Neural progenitor cell (in vitro differentiated cells): Measurements from ENCODE around the gene NOXRED1. TPM values are rescaled to one million over a fixed set of nuclear protein-coding genes. Genes with fewer than 3 reads are reported as not detected.

Experiments
- DNase-seq: peaks from one replicate; pipeline ENCODE4 v3.0.0-alpha.2; 2016; ENCODE audit warnings: low spot score
- H2AFZ ChIP-seq: fragments of 200-600 bp; sonication (generic); replicated peaks from 2 replicates; pipeline ENCODE4 v1.6.1; 2016; ENCODE audit warnings: antibody characterized with exemption
- H3F3A ChIP-seq: fragments of 200-600 bp; sonication (generic); 2 replicates; pipeline ENCODE4 v1.6.1; 2016; ENCODE audit warnings: antibody characterized with exemption, low read depth
- H3K27ac ChIP-seq: fragments of 200-600 bp; sonication (generic); 2 replicates; pipeline ENCODE4 v1.5.1; 2016; ENCODE audit warnings: mild to moderate bottlenecking
- H3K27me3 ChIP-seq: fragments of 200-600 bp; sonication (generic); 2 replicates; pipeline ENCODE4 v1.6.1; 2016; ENCODE audit warnings: mild to moderate bottlenecking, moderate library complexity
- H3K36me3 ChIP-seq: fragments of 200-600 bp; sonication (generic); 2 replicates; pipeline ENCODE4 v1.5.1; 2016
- H3K4me1 ChIP-seq: fragments of 200-600 bp; sonication (generic); 2 replicates; pipeline ENCODE4 v1.6.1; 2016; ENCODE audit warnings: mixed run types
- H3K4me2 ChIP-seq: fragments of 200-600 bp; sonication (generic); 2 replicates; pipeline ENCODE4 v1.6.1; 2016
- H3K4me3 ChIP-seq: fragments of 200-600 bp; sonication (generic); 2 replicates; pipeline ENCODE4 v1.5.1; 2016
- H3K79me2 ChIP-seq: fragments of 200-600 bp; sonication (generic); 2 replicates; pipeline ENCODE4 v1.6.1; 2016; ENCODE audit warnings: low read depth
- H3K9ac ChIP-seq: fragments of 200-600 bp; sonication (generic); 2 replicates; pipeline ENCODE4 v1.6.1; 2016
- H3K9me3 ChIP-seq: fragments of 200-600 bp; sonication (generic); 2 replicates; pipeline ENCODE4 v1.5.1; 2016; ENCODE audit warnings: low read depth
- H4K20me1 ChIP-seq: fragments of 200-600 bp; sonication (generic); 2 replicates; pipeline ENCODE4 v1.6.1; 2016; ENCODE audit warnings: low read depth
- H3K27ac Mint-ChIP-seq: 3 replicates; pipeline ENCODE4 v1.8.0; 2021; ENCODE audit warnings: mixed read lengths
- H3K27me3 Mint-ChIP-seq: 2 replicates; pipeline ENCODE4 v1.8.0; 2022; ENCODE audit warnings: low read depth, mild to moderate bottlenecking, inconsistent platforms, moderate library complexity, mixed read lengths; ENCODE audit not compliant: insufficient read depth
- H3K36me3 Mint-ChIP-seq: 3 replicates; pipeline ENCODE4 v1.8.0; 2021; ENCODE audit warnings: mixed read lengths
- H3K4me1 Mint-ChIP-seq: 3 replicates; pipeline ENCODE4 v1.8.0; 2021; ENCODE audit warnings: mixed read lengths
- H3K4me3 Mint-ChIP-seq: 3 replicates; pipeline ENCODE4 v1.8.0; 2021; ENCODE audit warnings: mild to moderate bottlenecking, moderate library complexity, mixed read lengths
- H3K9me3 Mint-ChIP-seq: 3 replicates; pipeline ENCODE4 v1.8.0; 2020; ENCODE audit warnings: mixed read lengths
- EZH2 ChIP-seq: fragments of 200-600 bp; sonication (generic); IDR thresholded peaks from 2 replicates; pipeline ENCODE4 v1.6.1; 2017; ENCODE audit warnings: antibody characterized with exemption, mild to moderate bottlenecking, moderate library complexity
- EZH2phosphoT487 ChIP-seq: fragments of 200-600 bp; sonication (generic); IDR thresholded peaks from 2 replicates; pipeline ENCODE4 v1.6.1; 2017; ENCODE audit warnings: antibody characterized with exemption
- total RNA-seq: library from RNA; depleted of rRNA; stranded (reverse); fragments of >200 nt; gene quantifications from 2 replicates; pipeline ENCODE4 v1.2.3, GENCODE V29; 2015; ENCODE audit warnings: low replicate concordance
- TF ChIP-seq, protein P1 (sequence below): fragments of 200-600 bp; sonication (generic); IDR thresholded peaks from 2 replicates; pipeline ENCODE4 v1.5.1; 2017; ENCODE audit warnings: antibody characterized with exemption, mild to moderate bottlenecking

NOXRED1 gene
- total RNA-seq, 1 donor from 2014 or later, result 0.07 TPM

DNA sequence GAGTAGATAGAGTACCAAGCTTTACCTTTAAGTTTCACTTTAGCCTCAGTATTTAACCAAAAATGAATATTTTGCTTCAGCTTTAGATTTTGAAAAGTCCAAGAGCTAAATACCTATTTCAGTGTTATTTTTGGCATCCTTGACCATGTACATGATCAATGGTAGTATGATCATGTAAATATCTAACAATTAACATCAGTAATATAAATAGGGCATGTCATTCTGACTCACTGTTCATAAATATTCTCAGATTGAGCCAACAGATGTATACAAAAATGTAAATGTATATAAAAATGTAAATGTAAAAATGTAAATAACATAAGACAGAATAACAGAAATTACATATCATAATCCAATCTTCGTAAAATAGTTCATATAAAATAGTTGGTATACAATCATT is 15.3 kb upstream of the NOXRED1 start:
- Mint-ChIP-seq H3K27me3 (no peaks in the 10 kb centered on the region), H3K4me1 (no peaks in the 10 kb centered on the region), H3K36me3 (peaks cover 33% of the 10 kb centered on the region), H3K4me3 (no peak overlapping the region), H3K27ac (no peak overlapping the region), H3K9me3 (no peaks in the 10 kb centered on the region)
- H3K9ac ChIP-seq, result no peak overlapping the region
- H3K4me3 ChIP-seq, result no peak overlapping the region
- H3K27me3 ChIP-seq, result no peaks in the 10 kb centered on the region
- H4K20me1 ChIP-seq, result no peaks in the 10 kb centered on the region
- H3K4me2 ChIP-seq, result no peak overlapping the region
- H3K79me2 ChIP-seq, result no peaks in the 10 kb centered on the region
- no peak overlapping the region for H3K27ac ChIP-seq
- no peak overlapping the region for H2AFZ ChIP-seq
- no peaks in the 10 kb centered on the region for H3K9me3 ChIP-seq
- H3K36me3 ChIP-seq, result no peaks in the 10 kb centered on the region
- no peaks in the 10 kb centered on the region for H3K4me1 ChIP-seq
- H3F3A ChIP-seq, result no peaks in the 10 kb centered on the region
- TF ChIP-seq, protein P1, sequence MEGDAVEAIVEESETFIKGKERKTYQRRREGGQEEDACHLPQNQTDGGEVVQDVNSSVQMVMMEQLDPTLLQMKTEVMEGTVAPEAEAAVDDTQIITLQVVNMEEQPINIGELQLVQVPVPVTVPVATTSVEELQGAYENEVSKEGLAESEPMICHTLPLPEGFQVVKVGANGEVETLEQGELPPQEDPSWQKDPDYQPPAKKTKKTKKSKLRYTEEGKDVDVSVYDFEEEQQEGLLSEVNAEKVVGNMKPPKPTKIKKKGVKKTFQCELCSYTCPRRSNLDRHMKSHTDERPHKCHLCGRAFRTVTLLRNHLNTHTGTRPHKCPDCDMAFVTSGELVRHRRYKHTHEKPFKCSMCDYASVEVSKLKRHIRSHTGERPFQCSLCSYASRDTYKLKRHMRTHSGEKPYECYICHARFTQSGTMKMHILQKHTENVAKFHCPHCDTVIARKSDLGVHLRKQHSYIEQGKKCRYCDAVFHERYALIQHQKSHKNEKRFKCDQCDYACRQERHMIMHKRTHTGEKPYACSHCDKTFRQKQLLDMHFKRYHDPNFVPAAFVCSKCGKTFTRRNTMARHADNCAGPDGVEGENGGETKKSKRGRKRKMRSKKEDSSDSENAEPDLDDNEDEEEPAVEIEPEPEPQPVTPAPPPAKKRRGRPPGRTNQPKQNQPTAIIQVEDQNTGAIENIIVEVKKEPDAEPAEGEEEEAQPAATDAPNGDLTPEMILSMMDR, result no peak
- TF ChIP-seq EZH2, result no peak
- no peak for TF ChIP-seq EZH2phosphoT487
- DNase-seq, result no peak

DNA sequence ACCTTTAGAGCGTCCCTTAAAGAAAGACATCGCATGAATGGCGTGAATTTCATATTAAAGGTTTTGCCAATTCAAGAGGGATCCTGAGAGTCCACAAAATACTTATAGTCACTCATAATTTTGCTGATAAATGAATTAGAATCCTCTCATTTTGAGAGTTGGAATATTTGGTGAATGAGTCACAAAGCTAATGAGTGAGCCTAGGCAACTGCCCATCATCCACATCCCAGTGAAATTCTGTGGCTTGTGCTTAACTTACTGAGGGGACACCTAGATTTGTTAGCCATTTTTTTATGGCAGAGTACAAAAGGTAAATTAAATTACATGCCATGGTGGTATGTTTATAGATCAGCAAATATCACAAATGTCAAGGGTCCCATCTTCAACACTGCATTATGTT is 12.7 kb upstream of the NOXRED1 start:
- Mint-ChIP-seq H3K27ac (no peak overlapping the region), H3K9me3 (no peaks in the 10 kb centered on the region), H3K27me3 (no peaks in the 10 kb centered on the region), H3K4me3 (no peak overlapping the region), H3K36me3 (peaks cover 21% of the 10 kb centered on the region), H3K4me1 (no peaks in the 10 kb centered on the region)
- Histone ChIP-seq H3K4me1 (no peaks in the 10 kb centered on the region), H3K79me2 (no peaks in the 10 kb centered on the region), H3K27ac (no peak overlapping the region), H3F3A (no peaks in the 10 kb centered on the region), H3K4me3 (no peak overlapping the region), H3K9me3 (no peaks in the 10 kb centered on the region), H2AFZ (no peak overlapping the region), H3K9ac (no peak overlapping the region), H3K4me2 (no peak overlapping the region), H3K36me3 (peaks cover 8% of the 10 kb centered on the region), H4K20me1 (no peaks in the 10 kb centered on the region), H3K27me3 (no peaks in the 10 kb centered on the region)
- DNase-seq, result no peak
- TF ChIP-seq, protein P1, result no peak
- no peak for TF ChIP-seq EZH2phosphoT487
- TF ChIP-seq EZH2, result no peak

DNA sequence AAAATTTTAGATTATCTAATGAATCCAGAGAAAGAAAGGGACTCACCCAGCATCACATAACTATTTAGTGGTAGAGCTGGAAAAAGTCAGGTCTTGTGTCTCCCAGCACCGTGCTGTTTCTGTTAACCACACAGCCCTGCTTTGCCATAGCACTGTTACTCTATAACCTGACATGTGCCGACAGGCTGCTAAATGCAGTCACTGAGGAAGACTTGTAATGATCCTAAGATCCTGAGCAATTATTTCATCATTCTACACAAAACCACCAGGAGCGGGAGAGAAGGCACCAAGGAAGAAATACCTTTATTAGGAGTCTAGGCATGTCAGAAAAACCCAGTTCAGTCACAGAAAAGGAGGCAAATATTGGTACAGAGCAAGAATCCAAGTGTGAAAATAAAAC is 3.1 kb upstream of the NOXRED1 start:
- no peak for DNase-seq
- Mint-ChIP-seq H3K4me1 (no peaks in the 10 kb centered on the region), H3K4me3 (no peak overlapping the region), H3K36me3 (peaks cover 32% of the 10 kb centered on the region), H3K27ac (no peak overlapping the region), H3K9me3 (no peaks in the 10 kb centered on the region), H3K27me3 (no peaks in the 10 kb centered on the region)
- Histone ChIP-seq H3K36me3 (peaks cover 5% of the 10 kb centered on the region), H3K4me1 (no peaks in the 10 kb centered on the region), H3F3A (no peaks in the 10 kb centered on the region), H2AFZ (no peak overlapping the region), H3K9me3 (no peaks in the 10 kb centered on the region), H3K27me3 (no peaks in the 10 kb centered on the region), H4K20me1 (no peaks in the 10 kb centered on the region), H3K4me3 (no peak overlapping the region), H3K9ac (no peak overlapping the region), H3K4me2 (no peak overlapping the region), H3K79me2 (no peaks in the 10 kb centered on the region), H3K27ac (no peak overlapping the region)
- TF ChIP-seq EZH2phosphoT487 (no peak), EZH2 (no peak)
- TF ChIP-seq, protein P1, result no peak

DNA sequence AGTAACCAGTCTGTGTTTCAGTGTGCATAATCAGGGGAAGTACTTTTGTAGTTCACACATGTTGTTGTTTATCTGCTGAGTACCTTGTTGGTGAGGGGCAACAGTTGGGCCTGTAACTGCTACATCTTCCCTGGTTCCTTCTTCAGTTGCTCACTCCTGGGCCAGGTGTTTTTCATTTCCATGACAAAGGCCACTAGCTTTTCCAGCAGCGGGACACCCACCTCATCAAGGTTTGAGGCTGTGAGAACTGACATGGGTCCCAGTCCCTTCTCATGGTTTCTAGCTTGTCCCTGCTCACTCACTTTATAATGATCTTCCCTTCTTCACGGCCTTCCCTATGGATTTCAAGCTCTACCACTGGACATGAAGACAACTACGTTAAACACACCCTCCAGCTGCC is 1.5 kb upstream of the NOXRED1 start:
- Histone ChIP-seq H3K36me3 (peaks cover 5% of the 10 kb centered on the region), H3K4me3 (no peak overlapping the region), H3K9me3 (peaks cover 5% of the 10 kb centered on the region), H3F3A (no peaks in the 10 kb centered on the region), H3K27ac (no peak overlapping the region), H4K20me1 (no peaks in the 10 kb centered on the region), H3K4me2 (no peak overlapping the region), H3K9ac (no peak overlapping the region), H3K4me1 (no peaks in the 10 kb centered on the region), H2AFZ (no peak overlapping the region), H3K27me3 (no peaks in the 10 kb centered on the region), H3K79me2 (no peaks in the 10 kb centered on the region)
- Mint-ChIP-seq H3K36me3 (peaks cover 30% of the 10 kb centered on the region), H3K27ac (no peak overlapping the region), H3K9me3 (peaks cover 3% of the 10 kb centered on the region), H3K27me3 (no peaks in the 10 kb centered on the region), H3K4me3 (no peak overlapping the region), H3K4me1 (no peaks in the 10 kb centered on the region)
- no peak for DNase-seq
- no peak for TF ChIP-seq EZH2phosphoT487
- TF ChIP-seq, protein P1, result no peak
- no peak for TF ChIP-seq EZH2
